Measurements from ENCODE around the gene SOCS3. TPM values are rescaled to one million over a fixed set of nuclear protein-coding genes. Genes with fewer than 3 reads are reported as not detected.

Gene SOCS3
- total RNA-seq, 6 donors from 2014 or later = 67.1 to 173 (median 114) TPM

- DNase-seq (no peak), ATAC-seq (ENCODE audit: low FRiP score in 2 of 2) (no peak)
- 79 to 81% methylated on average over 6 of the region's 6 CpGs for WGBS, 2 donors
- H3K4me1 ChIP-seq = peaks cover 26 to 39% (median 36%) of the 10 kb centered on the region in 4 donors
- no peaks in the 10 kb centered on the region for H3K27me3 ChIP-seq
- peak overlapping the region in 1 of 4 donors; percentile 11 for H3K27ac ChIP-seq
- no peak overlapping the region for H3K4me3 ChIP-seq
- no peaks in the 10 kb centered on the region for H3K9me3 ChIP-seq
- peaks cover 43 to 90% (median 79%) of the 10 kb centered on the region in 4 donors for H3K36me3 ChIP-seq
- TF ChIP-seq POLR2A (IDR thresholded peaks at IDR 0.05) (no peak), EP300 (IDR thresholded peaks at IDR 0.05) (no peak), POLR2AphosphoS5 (IDR thresholded peaks at IDR 0.05) (no peak), CTCF (IDR thresholded peaks at IDR 0.05) (no peak)
Measured at GRCh38 chr17:78399693-78400144, 39.8 kb upstream of the SOCS3 start.

GRCh38 chr17:78399028-78399692 lies 39.3 kb upstream of the SOCS3 start:
- Histone ChIP-seq H3K27ac (peak overlapping the region in 1 of 4 donors; percentile 75), H3K36me3 (peaks cover 38 to 90% (median 79%) of the 10 kb centered on the region in 4 donors)
- TF ChIP-seq POLR2A (IDR thresholded peaks at IDR 0.05) = no peak
- no peak for TF ChIP-seq CTCF (IDR thresholded peaks at IDR 0.05)

GRCh38 chr17:78398390-78398789 lies 38.5 kb upstream of the SOCS3 start:
- ATAC-seq (ENCODE audit: low FRiP score in 2 of 2) (no peak), DNase-seq (no peak)
- Histone ChIP-seq H3K27ac (peak overlapping the region; percentile 4 to 75 (median 58)), H3K9me3 (no peaks in the 10 kb centered on the region), H3K4me1 (peaks cover 39 to 45% (median 42%) of the 10 kb centered on the region in 4 donors), H3K36me3 (peaks cover 36 to 90% (median 73%) of the 10 kb centered on the region in 4 donors), H3K4me3 (no peak overlapping the region), H3K27me3 (no peaks in the 10 kb centered on the region)
- TF ChIP-seq POLR2A (IDR thresholded peaks at IDR 0.05) (no peak), CTCF (IDR thresholded peaks at IDR 0.05) (no peak), EP300 (IDR thresholded peaks at IDR 0.05) (no peak), POLR2AphosphoS5 (IDR thresholded peaks at IDR 0.05) (no peak)
- 92 to 93% methylated on average over 3 of the region's 3 CpGs for WGBS, 2 donors

More at GRCh38 chr17:78399028-78399692, 39.3 kb upstream of the SOCS3 start:
- no peak overlapping the region for H3K4me3 ChIP-seq
- no peaks in the 10 kb centered on the region for H3K27me3 ChIP-seq
- no peaks in the 10 kb centered on the region for H3K9me3 ChIP-seq
- no peak for DNase-seq
- 85 to 92% methylated on average over 25 to 28 of the region's 28 CpGs for WGBS, 2 donors
- H3K4me1 ChIP-seq = peaks cover 32 to 44% (median 42%) of the 10 kb centered on the region in 4 donors
- no peak for ATAC-seq (ENCODE audit: low FRiP score in 2 of 2)

GRCh38 chr17:78397681-78398101 lies 37.8 kb upstream of the SOCS3 start:
- peak overlapping the region; percentile 35 to 75 (median 58) for H3K27ac ChIP-seq
- H3K9me3 ChIP-seq = no peaks in the 10 kb centered on the region
- TF ChIP-seq CTCF (IDR thresholded peaks at IDR 0.05) = no peak
- TF ChIP-seq POLR2AphosphoS5 (IDR thresholded peaks at IDR 0.05) = peak in 1 of 2 donors; percentile 31
- 58 to 68% methylated on average over 9 to 12 of the region's 13 CpGs for WGBS, 2 donors
- ATAC-seq (ENCODE audit: low FRiP score in 2 of 2) = peak in 1 of 2 donors; percentile 47
- H3K4me1 ChIP-seq = peaks cover 41 to 46% (median 44%) of the 10 kb centered on the region in 4 donors
- DNase-seq = no peak
- H3K36me3 ChIP-seq = peaks cover 29 to 88% (median 67%) of the 10 kb centered on the region in 4 donors
- no peaks in the 10 kb centered on the region for H3K27me3 ChIP-seq
- H3K4me3 ChIP-seq = no peak overlapping the region
